Measurements from ENCODE around the gene RNF115. TPM values are rescaled to one million over a fixed set of nuclear protein-coding genes. Genes with fewer than 3 reads are reported as not detected.

Gene RNF115
- polyA plus RNA-seq, 1 experiment, result 32.9 TPM

DNA sequence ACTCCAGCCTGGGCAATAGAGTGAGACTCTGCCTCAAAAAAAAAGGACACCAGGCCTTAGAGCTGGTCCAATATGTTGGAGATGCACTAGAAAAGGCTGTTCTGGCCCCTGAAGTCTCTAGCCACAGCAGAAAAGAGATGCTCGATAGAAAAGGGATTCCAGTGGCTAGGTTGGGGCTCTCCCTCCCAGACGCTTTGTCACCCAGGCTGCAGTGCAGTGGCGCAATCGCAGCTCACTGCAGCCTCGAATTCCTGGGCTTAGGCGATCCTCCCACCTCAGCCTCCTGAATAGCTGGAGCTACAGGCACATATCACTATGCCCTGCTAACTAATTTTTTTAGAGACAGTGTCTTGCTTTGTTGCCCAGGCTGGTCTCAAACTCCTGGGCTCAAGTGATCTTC lies 135.0 kb downstream of the RNF115 start:
- Histone ChIP-seq H3K27me3 (ENCODE audit: control insufficient read depth, insufficient read depth, low read length) (no peaks in the 10 kb centered on the region), H3K4me3 (ENCODE audit: low read depth, low read length) (no peak overlapping the region), H3K9me3 (ENCODE audit: control insufficient read depth, insufficient read depth, low read length) (no peaks in the 10 kb centered on the region; the same call in 1 of the 2 replicates), H3K27ac (ENCODE audit: low read depth, low read length) (no peak overlapping the region)
- TF ChIP-seq, protein P1, sequence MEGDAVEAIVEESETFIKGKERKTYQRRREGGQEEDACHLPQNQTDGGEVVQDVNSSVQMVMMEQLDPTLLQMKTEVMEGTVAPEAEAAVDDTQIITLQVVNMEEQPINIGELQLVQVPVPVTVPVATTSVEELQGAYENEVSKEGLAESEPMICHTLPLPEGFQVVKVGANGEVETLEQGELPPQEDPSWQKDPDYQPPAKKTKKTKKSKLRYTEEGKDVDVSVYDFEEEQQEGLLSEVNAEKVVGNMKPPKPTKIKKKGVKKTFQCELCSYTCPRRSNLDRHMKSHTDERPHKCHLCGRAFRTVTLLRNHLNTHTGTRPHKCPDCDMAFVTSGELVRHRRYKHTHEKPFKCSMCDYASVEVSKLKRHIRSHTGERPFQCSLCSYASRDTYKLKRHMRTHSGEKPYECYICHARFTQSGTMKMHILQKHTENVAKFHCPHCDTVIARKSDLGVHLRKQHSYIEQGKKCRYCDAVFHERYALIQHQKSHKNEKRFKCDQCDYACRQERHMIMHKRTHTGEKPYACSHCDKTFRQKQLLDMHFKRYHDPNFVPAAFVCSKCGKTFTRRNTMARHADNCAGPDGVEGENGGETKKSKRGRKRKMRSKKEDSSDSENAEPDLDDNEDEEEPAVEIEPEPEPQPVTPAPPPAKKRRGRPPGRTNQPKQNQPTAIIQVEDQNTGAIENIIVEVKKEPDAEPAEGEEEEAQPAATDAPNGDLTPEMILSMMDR (IDR thresholded peaks at IDR 0.05; ENCODE audit: low read depth, low read length), result no peak
- POLR2A ChIA-PET, result no interaction called here
- CTCF ChIA-PET, result no interaction called here
- DNase-seq (ENCODE audit: low read depth, low spot score), result no peak

Small RNA genes lying within 50 kb of the gene (small RNA-seq; reads per million reads assigned to genes)
- gene MIR6736 (ENCODE audit: insufficient read length, low read depth), result not detected

Other genes with a start within 250 kb of the RNF115 start
- 35.1 and 46.4 TPM in 2 replicates for gene GPR89A, start 216.1 kb downstream of the RNF115 start, polyA plus RNA-seq (2011; rRNA removed)
- gene PDZK1, start 116.7 kb downstream of the RNF115 start, polyA plus RNA-seq (2011; rRNA removed), result 2.0 and 3.2 TPM in 2 replicates
- gene CD160, start 104.6 kb downstream of the RNF115 start, polyA plus RNA-seq (2011; rRNA removed), result 0.05 and 0.06 TPM in 2 replicates
- 67.5 and 70.6 TPM in 2 replicates for gene POLR3C, start 105 bp upstream of the RNF115 start, polyA plus RNA-seq (2011; rRNA removed)
- gene NUDT17, start 21.5 kb upstream of the RNF115 start, polyA plus RNA-seq (2011; rRNA removed), result 3.3 and 3.7 TPM in 2 replicates
- 29.2 and 40.1 TPM in 2 replicates for gene PIAS3, start 35.0 kb upstream of the RNF115 start, polyA plus RNA-seq (2011; rRNA removed)
- 2.6 and 2.7 TPM in 2 replicates for gene ANKRD35, start 61.8 kb upstream of the RNF115 start, polyA plus RNA-seq (2011; rRNA removed)
- gene ITGA10, start 86.0 kb upstream of the RNF115 start, polyA plus RNA-seq (2011; rRNA removed), result 0.68 and 0.78 TPM in 2 replicates
- gene PEX11B, start 94.6 kb upstream of the RNF115 start, polyA plus RNA-seq (2011; rRNA removed), result 44.2 and 51.1 TPM in 2 replicates
- gene RBM8A, start 103.4 kb upstream of the RNF115 start, polyA plus RNA-seq (2011; rRNA removed), result 134 and 158 TPM in 2 replicates
- gene LIX1L, start 133.9 kb upstream of the RNF115 start, polyA plus RNA-seq (2011; rRNA removed), result 39.3 and 47.2 TPM in 2 replicates
- gene ANKRD34A, start 140.5 kb upstream of the RNF115 start, polyA plus RNA-seq (2011; rRNA removed), result 0.83 and 1.2 TPM in 2 replicates
- gene POLR3GL, start 140.6 kb upstream of the RNF115 start, polyA plus RNA-seq (2011; rRNA removed), result 23.1 and 25.0 TPM in 2 replicates
- gene TXNIP, start 172.5 kb upstream of the RNF115 start, polyA plus RNA-seq (2011; rRNA removed), result 156 and 229 TPM in 2 replicates
- not detected in 2 replicates for gene HJV, start 197.6 kb upstream of the RNF115 start, polyA plus RNA-seq (2011; rRNA removed)